Inflammatory macrophage (primary cell): ENCODE measurements around the gene CUEDC2.

ENCODE experiments used
- DNase-seq, 2 donors: peaks; one replicate each; pipeline ENCODE4 v3.0.0-alpha.2; 2020 to 2022

The CUEDC2 gene

GRCh38 chr10:102396317-102396650 is 36.1 kb downstream of the CUEDC2 start:
- no peak for DNase-seq

- peak; percentile 91 to 92 for DNase-seq
These were observed 36.7 kb downstream of the CUEDC2 start, which contains the start of gene NFKB2 for GRCh38 chr10:102395400-102396316. NFKB2 (plus strand) TSS chr10:102395705; CDS start chr10:102395960, 255 bp downstream.

- peak; percentile 6 to 40 for DNase-seq
These were observed 37.5 kb downstream of the CUEDC2 start for GRCh38 chr10:102394801-102395399.

- peak; percentile 93 to 96 for DNase-seq
These were observed 38.1 kb downstream of the CUEDC2 start for GRCh38 chr10:102394079-102394800.

GRCh38 chr10:102393411-102394078 is 38.8 kb downstream of the CUEDC2 start:
- no peak for DNase-seq

GRCh38 chr10:102392306-102392705 is 40.1 kb downstream of the CUEDC2 start:
- no peak for DNase-seq

GRCh38 chr10:102389894-102390293 is 42.5 kb downstream of the CUEDC2 start:
- DNase-seq = no peak

GRCh38 chr10:102384606-102385429 is 47.6 kb downstream of the CUEDC2 start:
- peak in 1 of 2 donors; percentile 23 for DNase-seq

GRCh38 chr10:102384053-102384452 is 48.3 kb downstream of the CUEDC2 start:
- DNase-seq = no peak

- DNase-seq = no peak
These were observed 49.5 kb downstream of the CUEDC2 start for GRCh38 chr10:102382871-102383270.

- no peak for DNase-seq
These were observed 50.4 kb downstream of the CUEDC2 start for GRCh38 chr10:102381983-102382382.

- no peak for DNase-seq
These were observed 53.0 kb downstream of the CUEDC2 start for GRCh38 chr10:102379383-102379782.

GRCh38 chr10:102376901-102377300 is 55.5 kb downstream of the CUEDC2 start:
- DNase-seq = no peak

GRCh38 chr10:102375867-102376266 is 56.5 kb downstream of the CUEDC2 start:
- no peak for DNase-seq

GRCh38 chr10:102375250-102375649 is 57.1 kb downstream of the CUEDC2 start:
- DNase-seq = no peak
